ENCODE results near the gene PPP1R13L.

DNA sequence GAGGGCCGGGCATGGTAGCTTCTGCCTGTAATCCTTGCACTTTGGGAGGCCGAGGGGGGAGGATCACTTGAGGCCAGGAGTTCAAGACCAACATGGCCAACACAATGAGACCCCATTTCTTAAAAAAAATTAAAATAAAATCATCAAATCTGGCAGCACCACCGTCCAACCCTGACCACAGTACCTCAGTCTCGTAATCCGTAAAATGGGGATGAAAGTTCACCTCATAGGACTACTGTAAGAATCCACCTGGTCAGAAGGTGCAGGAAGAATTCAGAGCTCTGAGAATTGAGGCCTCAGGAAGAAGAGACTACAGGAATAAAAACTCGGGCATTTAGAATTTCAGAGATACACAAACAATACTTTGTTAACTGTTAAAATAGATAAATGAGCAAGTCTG, 3.1 kb downstream of the PPP1R13L start:
- no peak for TF ChIP-seq POLR2A (IDR thresholded peaks at IDR 0.05; ENCODE audit: low read length)
- TF ChIP-seq GATA1 (IDR thresholded peaks at IDR 0.05; ENCODE audit: low read depth, low read length), result no peak

All from erythroblast (primary cell).